H1 (cell line): ENCODE results near the gene SKIDA1. TPM values are rescaled to one million over a fixed set of nuclear protein-coding genes. Genes with fewer than 3 reads are reported as not detected.

Source experiments
- CTCF ChIA-PET: fragments of 300-600 bp; sonication (Branson Sonifier 250); formaldehyde crosslinking; loops from one replicate; lab custom pipeline; 2021; ENCODE audit not compliant: partially characterized antibody; lab: Charles Lee
- POLR2A ChIA-PET: fragments of 300-600 bp; sonication (Branson Sonifier 250); formaldehyde crosslinking; loops from one replicate; lab custom pipeline; 2021; ENCODE audit warnings: inconsistent platforms; ENCODE audit not compliant: partially characterized antibody; lab: Charles Lee
- DNase-seq, 2 experiments: peaks; one replicate each; pipeline versions ENCODE4 v3.0.0 to v3.0.0-alpha.2; 2010 to 2022; ENCODE audit warnings: low spot score in 2 of 2, low read depth in 1 of 2, mixed read lengths in 1 of 2
- FAIRE-seq: peaks from 2 replicates; lab custom pipeline; 2011; peaks lifted over from hg19 to GRCh38; lab: Jason Lieb, UNC
- H2AFZ ChIP-seq: 2 replicates; pipeline ENCODE4 v1.8.1; 2012; ENCODE audit warnings: low read length, inconsistent platforms
- H2AK5ac ChIP-seq: 2 replicates; pipeline ENCODE4 v1.6.1; 2013; ENCODE audit warnings: low read depth, low read length
- H2BK120ac ChIP-seq: replicated peaks from 2 replicates; pipeline ENCODE3; 2013; ENCODE audit warnings: low read depth, low read length, inconsistent platforms
- H2BK12ac ChIP-seq: 2 replicates; pipeline ENCODE4 v1.6.1; 2013; ENCODE audit warnings: low read depth, low read length
- H2BK15ac ChIP-seq: 2 replicates; pipeline ENCODE4 v1.6.1; 2013; ENCODE audit warnings: low read length
- H2BK20ac ChIP-seq: 2 replicates; pipeline ENCODE4 v1.6.1; 2013; ENCODE audit warnings: low read length
- H2BK5ac ChIP-seq: 2 replicates; pipeline ENCODE4 v1.6.1; 2013; ENCODE audit warnings: low read depth, low read length
- H3K14ac ChIP-seq: 2 replicates; pipeline ENCODE4 v1.6.1; 2013; ENCODE audit warnings: inconsistent platforms; ENCODE audit not compliant: insufficient read length
- H3K18ac ChIP-seq: 2 replicates; pipeline ENCODE4 v1.6.1; 2013; ENCODE audit warnings: low read length; ENCODE audit errors: extremely low read depth
- H3K23ac ChIP-seq: 2 replicates; pipeline ENCODE4 v1.6.1; 2013; ENCODE audit warnings: inconsistent platforms; ENCODE audit not compliant: insufficient read length
- H3K23me2 ChIP-seq: 2 replicates; pipeline ENCODE4 v1.6.1; 2013; ENCODE audit warnings: low read depth, low read length
- H3K27ac ChIP-seq: 2 replicates; pipeline ENCODE4 v1.6.1; 2011; ENCODE audit warnings: low read depth, low read length, inconsistent platforms
- H3K27me3 ChIP-seq, 4 experiments: replicated peaks in 1 of 4; 1 replicate in 1 of 4; 2 replicates in 3 of 4; pipeline versions ENCODE4 v1.6.1 to v1.8.1; 2011 to 2013; ENCODE audit warnings: low read length in 3 of 4, mild to moderate bottlenecking in 3 of 4, inconsistent platforms in 2 of 4, mixed read lengths in 2 of 4, moderate library complexity in 1 of 4; ENCODE audit not compliant: control insufficient read depth in 3 of 4, insufficient read depth in 3 of 4; ENCODE audit errors: extremely low read depth in 1 of 4
- H3K36me3 ChIP-seq, 4 experiments: 2 replicates each; pipeline versions ENCODE4 v1.6.1 to v1.8.1; 2011 to 2013; ENCODE audit warnings: mild to moderate bottlenecking in 4 of 4, low read length in 3 of 4, moderate library complexity in 2 of 4, control low read depth in 1 of 4, inconsistent platforms in 1 of 4; ENCODE audit not compliant: insufficient read depth in 4 of 4, control insufficient read depth in 2 of 4
- H3K4ac ChIP-seq: replicated peaks from 2 replicates; pipeline ENCODE3; 2013; ENCODE audit warnings: low read length, low read depth, mixed read lengths, inconsistent platforms; ENCODE audit not compliant: insufficient read length
- H3K4me1 ChIP-seq, 4 experiments: replicated peaks in 1 of 4; 1 replicate in 1 of 4; 2 replicates in 3 of 4; pipeline versions ENCODE4 v1.6.1 to v1.8.1; 2011 to 2013; ENCODE audit warnings: low read length in 3 of 4, inconsistent platforms in 2 of 4, mixed read lengths in 1 of 4; ENCODE audit not compliant: insufficient read depth in 4 of 4, control insufficient read depth in 3 of 4
- H3K4me2 ChIP-seq, 2 experiments: 2 replicates each; pipeline versions ENCODE4 v1.6.1 to v1.8.1; 2011 to 2013; ENCODE audit warnings: low read depth in 2 of 2, low read length in 2 of 2, control low read depth in 1 of 2, inconsistent platforms in 1 of 2, mild to moderate bottlenecking in 1 of 2; ENCODE audit not compliant: insufficient read depth in 1 of 2
- H3K4me3 ChIP-seq, 4 experiments: fragments of 200-600, 300-600 bp in 1 of 4; sonication (generic), shearing (Covaris generic), sonication (Bioruptor Twin) in 1 of 4; 2 replicates each; pipeline versions ENCODE4 v1.5.1 to v1.8.1; 2011 to 2016; ENCODE audit warnings: low read length in 4 of 4, low read depth in 3 of 4, control low read depth in 2 of 4, inconsistent platforms in 2 of 4, mild to moderate bottlenecking in 2 of 4, mixed read lengths in 1 of 4, moderate library complexity in 1 of 4; ENCODE audit not compliant: insufficient read depth in 2 of 4; ENCODE audit errors: extremely low read depth in 1 of 4
- H3K56ac ChIP-seq: replicated peaks from 2 replicates; pipeline ENCODE3; 2013; ENCODE audit warnings: low read depth, mild to moderate bottlenecking, mixed read lengths, low read length, inconsistent platforms; ENCODE audit not compliant: insufficient read length
- H3K79me1 ChIP-seq: 2 replicates; pipeline ENCODE4 v1.6.1; 2013; ENCODE audit warnings: low read depth, low read length, control low read depth
- H3K79me2 ChIP-seq, 2 experiments: 2 replicates each; pipeline versions ENCODE4 v1.6.1 to v1.8.1; 2012 to 2013; ENCODE audit warnings: low read length in 2 of 2, mild to moderate bottlenecking in 2 of 2, inconsistent platforms in 1 of 2; ENCODE audit not compliant: insufficient read depth in 2 of 2, control insufficient read depth in 1 of 2
- H3K9ac ChIP-seq, 4 experiments: replicated peaks in 1 of 4; 1 replicate in 1 of 4; 2 replicates in 3 of 4; pipeline versions ENCODE4 v1.6.1 to v1.8.1; 2011 to 2013; ENCODE audit warnings: low read depth in 3 of 4, low read length in 3 of 4, control low read depth in 2 of 4, mild to moderate bottlenecking in 2 of 4, moderate library complexity in 2 of 4, inconsistent platforms in 1 of 4; ENCODE audit errors: extremely low read depth in 1 of 4
- H3K9me3 ChIP-seq, 2 experiments: 2 replicates each; pipeline versions ENCODE4 v1.6.1 to v1.8.1; 2012 to 2013; ENCODE audit warnings: mild to moderate bottlenecking in 2 of 2, moderate library complexity in 2 of 2, control low read depth in 1 of 2, inconsistent platforms in 1 of 2, low read depth in 1 of 2, low read length in 1 of 2, mixed read lengths in 1 of 2; ENCODE audit not compliant: insufficient read depth in 2 of 2
- H4K20me1 ChIP-seq, 2 experiments: replicated peaks in 1 of 2; 2 replicates each; pipeline versions ENCODE3 to v1.8.1; 2011 to 2013; ENCODE audit warnings: inconsistent platforms in 2 of 2, low read length in 2 of 2, mild to moderate bottlenecking in 1 of 2; ENCODE audit not compliant: insufficient read depth in 2 of 2, control insufficient read depth in 1 of 2
- H4K5ac ChIP-seq: 2 replicates; pipeline ENCODE4 v1.6.1; 2013; ENCODE audit warnings: low read length, low read depth, mixed read lengths, inconsistent platforms; ENCODE audit not compliant: insufficient read length
- H4K8ac ChIP-seq: 2 replicates; pipeline ENCODE4 v1.8.0; 2013; ENCODE audit warnings: mild to moderate bottlenecking, moderate library complexity, low read length, inconsistent platforms; ENCODE audit not compliant: insufficient read depth; ENCODE audit errors: extremely low read depth
- H4K91ac ChIP-seq: replicated peaks from 2 replicates; pipeline ENCODE3; 2013; ENCODE audit warnings: low read length, mixed read lengths, inconsistent platforms; ENCODE audit not compliant: insufficient read length
- RBBP5 ChIP-seq: IDR thresholded peaks from 2 replicates; pipeline ENCODE4 v1.7.1; 2012; ENCODE audit warnings: low read depth, mild to moderate bottlenecking, inconsistent platforms, low read length, moderate library complexity, borderline replicate concordance
- SP1 ChIP-seq: IDR thresholded peaks from 2 replicates; pipeline ENCODE4 v1.6.1; 2011; ENCODE audit warnings: low read depth, low read length
- TAF7 ChIP-seq: optimal IDR thresholded peaks from 2 replicates; pipeline ENCODE3; 2011; ENCODE audit warnings: low read depth, mild to moderate bottlenecking, inconsistent platforms, low read length, moderate library complexity, borderline replicate concordance
- YY1 ChIP-seq: IDR thresholded peaks from 2 replicates; pipeline ENCODE4 v1.6.1; 2011; ENCODE audit warnings: low read depth, mild to moderate bottlenecking, low read length
- ZNF274 ChIP-seq: IDR thresholded peaks from 2 replicates; pipeline ENCODE4 v1.7.0; 2012; ENCODE audit warnings: low read length, borderline replicate concordance; ENCODE audit errors: extremely low read depth
- WGBS, 2 experiments: shearing (Covaris generic) in 1 of 2; methylation state at CpG; one replicate each; pipeline versions ENCODE4 v1.1.6 to v1.1.7; 2013 to 2015; ENCODE audit warnings: low lambda C conversion rate in 2 of 2, mixed read lengths in 2 of 2, inconsistent platforms in 1 of 2, low coverage in 1 of 2, missing lambda C conversion rate in 1 of 2; ENCODE audit not compliant: insufficient replicate concordance in 2 of 2, insufficient coverage in 1 of 2, insufficient read length in 1 of 2; ENCODE audit errors: extremely low coverage in 1 of 2, missing lambda C conversion rate in 1 of 2; 5-methylcytosine and 5-hydroxymethylcytosine counted together
- polyA plus RNA-seq, 7 experiments: library from polyadenylated mRNA; depleted of rRNA in 3 of 7; stranded (reverse) in 5 of 7; unstranded in 2 of 7; fragments of >200 nt in 5 of 7; fragments of 200-250 nt in 2 of 7; gene quantifications; 1 replicate in 5 of 7; 2 replicates in 1 of 7; 4 replicates in 1 of 7; pipeline versions ENCODE4 v1.2.1 to v1.2.3, GENCODE V29; 2011 to 2013; ENCODE audit warnings: missing spikeins in 2 of 7, mixed read lengths in 2 of 7
- total RNA-seq: library from RNA; stranded (reverse); fragmentation: NEBNext Ultra II Directional; extraction: Animal tissue kit (Norgen Biotek cat#: 25700); gene quantifications from 2 replicates; pipeline ENCODE4 v1.2.1, GENCODE V29; 2021

SKIDA1 gene
- total and polyA plus RNA-seq, 2 of the 8 experiments (the other 6 are each of a cell fraction or from before 2014, with no cell fraction given): 1.5 to 8.0 TPM

GRCh38 chr10:21531164-21531563, 5.7 kb upstream of the SKIDA1 start:
- H3K9me3 ChIP-seq: no peaks in the 10 kb centered on the region
- peaks cover 0 to under 1% (median 0%) of the 10 kb centered on the region in 4 experiments; a peak in 1 of 8 replicates for H3K36me3 ChIP-seq
- ChIA-PET POLR2A (interaction anchor here (0.6 to 0.7 kb wide), 2 partner anchors 23 to 252 kb away, joined by 3 read pairs; no protein-coding TSS in a partner anchor), CTCF (no interaction called here)
- H3K4ac ChIP-seq: no peak overlapping the region
- no peak overlapping the region for H2BK12ac ChIP-seq
- H2BK5ac ChIP-seq: no peak overlapping the region
- no peak overlapping the region for H4K8ac ChIP-seq
- WGBS, 2 experiments: 82% methylated on average over 1 of the region's 1 CpG; no CpG with 5 or more reads in 1 of the 2 experiments
- H3K4me3 ChIP-seq: no peak overlapping the region
- H2BK15ac ChIP-seq: no peak overlapping the region
- no peak overlapping the region for H2BK120ac ChIP-seq
- H2AFZ ChIP-seq: no peak overlapping the region
- DNase-seq: no peak
- no peak overlapping the region for H3K56ac ChIP-seq
- no peak overlapping the region for H4K91ac ChIP-seq
- H3K9ac ChIP-seq: no peak overlapping the region
- no peak overlapping the region for H3K14ac ChIP-seq
- peaks cover 6% of the 10 kb centered on the region; the same call in 1 of the 2 replicates for H3K23me2 ChIP-seq
- H3K4me2 ChIP-seq: no peak overlapping the region
- H3K23ac ChIP-seq: no peak overlapping the region
- no peak overlapping the region for H3K18ac ChIP-seq
- H3K27ac ChIP-seq: no peak overlapping the region
- FAIRE-seq: no peak
- no peaks in the 10 kb centered on the region for H3K27me3 ChIP-seq
- peaks cover 4 to 55% of the 10 kb centered on the region in 2 experiments; a peak in 3 of 4 replicates for H3K79me2 ChIP-seq
- TF ChIP-seq TAF7 (no peak), RBBP5 (no peak), SP1 (no peak), ZNF274 (no peak), YY1 (no peak)
- peak overlapping the region; percentile 35 for H4K5ac ChIP-seq
- no peak overlapping the region for H2AK5ac ChIP-seq
- no peaks in the 10 kb centered on the region for H3K79me1 ChIP-seq
- H3K4me1 ChIP-seq: peaks cover 0 to 14% (median 6%) of the 10 kb centered on the region in 4 experiments; a peak in 5 of 7 replicates
- H2BK20ac ChIP-seq: no peak overlapping the region
- no peaks in the 10 kb centered on the region for H4K20me1 ChIP-seq
